EH (cell line): Measurements from ENCODE around the gene AP3B1.
"Not testable (repeated sequence)": the region's sequence is repeated elsewhere in the genome, so short reads cannot be mapped to it uniquely, and the experiment has no call there.

Experiments
- DNase-seq: peaks from one replicate; pipeline ENCODE4 v3.0.0-alpha.2; 2015; ENCODE audit warnings: low read depth

The AP3B1 gene

GRCh38 chr5:78064941-78065472, 229.5 kb downstream of the AP3B1 start:
- no peak for DNase-seq

DNA sequence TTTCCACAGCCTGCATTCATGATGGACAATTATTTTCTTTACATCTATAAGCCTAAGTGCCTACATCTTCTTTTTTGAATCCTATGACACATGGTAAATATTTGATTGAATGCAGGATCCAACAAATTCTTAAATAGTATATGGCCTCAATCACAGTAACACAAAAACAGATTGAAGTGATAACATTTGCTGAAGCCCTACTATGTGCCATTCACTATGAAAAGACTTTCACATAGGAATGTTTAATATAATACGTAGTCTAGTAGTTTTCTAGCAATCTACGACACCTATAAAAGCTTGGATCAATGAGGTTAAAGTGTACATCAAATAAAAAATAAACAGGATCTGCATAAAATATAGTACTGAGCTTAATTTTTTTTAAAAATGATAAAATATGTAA, 231.0 kb downstream of the AP3B1 start:
- no peak for DNase-seq

DNA sequence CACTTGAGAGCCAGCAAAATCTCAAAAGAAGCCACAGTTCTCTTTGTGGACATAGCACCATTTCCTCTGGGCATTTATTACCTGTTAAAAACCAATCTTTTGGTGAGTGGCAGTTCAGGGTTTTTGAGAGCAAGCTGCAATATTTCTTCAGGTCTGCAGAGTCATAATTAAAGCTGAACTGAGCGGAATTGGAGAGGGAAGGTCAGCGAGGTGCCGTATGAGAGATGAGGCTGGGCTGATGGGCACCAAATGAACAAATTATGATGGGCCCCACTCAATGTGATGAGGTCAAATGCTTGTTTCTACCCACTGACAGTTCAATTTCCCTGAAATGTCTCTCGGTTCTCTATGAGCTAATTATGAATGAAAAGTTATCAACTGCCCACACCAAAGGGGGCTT, 231.9 kb downstream of the AP3B1 start:
- no peak for DNase-seq

GRCh38 chr5:78060421-78060820, 234.1 kb downstream of the AP3B1 start:
- peak; percentile 49 for DNase-seq

DNA sequence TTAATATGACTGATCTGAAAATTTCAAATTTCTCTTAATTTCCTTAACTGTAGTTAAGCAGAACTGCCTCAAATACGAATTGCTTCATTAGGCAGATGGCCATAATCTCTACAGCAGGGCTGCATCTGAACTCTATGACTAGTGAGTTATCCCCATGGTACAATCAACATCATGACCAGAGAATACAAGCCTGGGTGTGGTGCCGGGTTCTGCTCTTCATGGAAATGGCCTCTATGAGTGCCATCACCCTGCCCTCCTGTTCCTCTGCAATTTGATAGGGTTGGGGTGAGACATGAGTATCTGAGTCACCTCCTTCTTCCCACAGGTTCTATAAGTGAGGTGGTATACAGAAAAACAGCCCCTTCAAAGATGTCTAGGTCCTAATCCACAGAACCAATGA, 235.9 kb downstream of the AP3B1 start:
- no peak for DNase-seq

- peak; percentile 9 for DNase-seq
Measured at GRCh38 chr5:78056901-78057514, 237.5 kb downstream of the AP3B1 start.

DNA sequence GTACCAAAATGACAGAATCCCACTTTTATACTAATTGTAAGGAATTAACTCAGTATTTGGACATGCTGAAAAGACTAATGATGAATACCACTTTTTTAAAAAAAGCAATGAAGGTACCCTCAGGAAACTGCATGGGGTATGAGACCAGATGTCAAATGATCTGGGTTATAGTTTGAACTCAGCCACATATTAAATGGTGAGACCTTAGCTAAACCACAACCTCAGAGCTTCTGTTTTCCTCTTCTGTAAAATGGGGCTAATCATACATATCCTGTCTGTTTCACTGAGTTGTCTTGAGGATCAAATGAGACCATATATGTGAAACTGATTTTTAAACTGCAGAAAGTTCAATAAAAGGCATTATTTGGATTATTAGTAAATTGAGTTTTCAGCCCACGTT, 238.4 kb downstream of the AP3B1 start:
- DNase-seq, result no peak

GRCh38 chr5:78050888-78051287, 243.6 kb downstream of the AP3B1 start:
- DNase-seq, result peak; percentile 70

GRCh38 chr5:78046823-78047222, 247.7 kb downstream of the AP3B1 start:
- DNase-seq, result not testable (repeated sequence)

- no peak for DNase-seq
Measured at GRCh38 chr5:78046006-78046405, 248.5 kb downstream of the AP3B1 start.

DNA sequence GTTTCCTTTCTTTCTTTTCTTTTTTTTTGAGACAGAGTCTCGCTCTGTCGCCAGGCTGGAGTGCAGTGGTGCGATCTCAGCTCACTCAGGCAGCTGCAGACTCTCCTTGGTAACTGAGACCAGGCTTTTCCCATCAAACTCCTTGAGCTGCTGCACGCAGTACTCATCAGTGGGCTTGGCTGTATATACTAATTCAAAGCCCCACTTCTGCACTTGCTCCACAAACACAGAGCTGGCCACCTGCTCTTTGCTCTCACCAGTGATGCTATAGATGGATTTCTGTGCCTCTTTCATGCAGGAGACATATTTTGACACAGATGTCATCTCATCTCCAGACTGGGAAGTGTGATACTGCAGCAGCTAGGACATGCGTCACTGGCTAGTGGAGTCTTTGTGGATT, 252.7 kb downstream of the AP3B1 start:
- DNase-seq, result no peak

- peak; percentile 3 for DNase-seq
Measured at GRCh38 chr5:78025540-78025939, 269.0 kb downstream of the AP3B1 start.

DNA sequence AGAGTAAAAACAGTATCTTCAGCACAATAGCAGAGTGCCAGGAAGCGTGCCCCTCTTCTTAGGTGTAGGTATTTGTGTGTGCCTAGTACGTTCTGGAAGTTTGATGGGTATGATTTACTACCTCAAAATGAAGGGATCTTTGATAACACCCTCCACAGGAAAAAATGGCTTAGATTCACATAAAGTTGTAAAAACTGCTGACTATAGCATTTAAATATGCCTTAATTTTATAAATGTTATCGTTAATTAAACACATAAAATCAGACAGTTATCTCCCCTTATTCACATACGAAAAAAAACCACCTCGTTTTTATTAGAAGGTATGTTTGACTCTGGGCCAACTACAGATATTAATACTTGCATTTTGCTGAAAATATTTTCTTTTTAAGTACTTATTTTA, 274.8 kb downstream of the AP3B1 start:
- no peak for DNase-seq

- no peak for DNase-seq
Measured at GRCh38 chr5:78016863-78017529, 277.5 kb downstream of the AP3B1 start.

GRCh38 chr5:78009937-78010527, 284.5 kb downstream of the AP3B1 start:
- peak; percentile 94 for DNase-seq

- DNase-seq, result peak; percentile 55
Measured at GRCh38 chr5:78008356-78008967, 286.0 kb downstream of the AP3B1 start.

DNA sequence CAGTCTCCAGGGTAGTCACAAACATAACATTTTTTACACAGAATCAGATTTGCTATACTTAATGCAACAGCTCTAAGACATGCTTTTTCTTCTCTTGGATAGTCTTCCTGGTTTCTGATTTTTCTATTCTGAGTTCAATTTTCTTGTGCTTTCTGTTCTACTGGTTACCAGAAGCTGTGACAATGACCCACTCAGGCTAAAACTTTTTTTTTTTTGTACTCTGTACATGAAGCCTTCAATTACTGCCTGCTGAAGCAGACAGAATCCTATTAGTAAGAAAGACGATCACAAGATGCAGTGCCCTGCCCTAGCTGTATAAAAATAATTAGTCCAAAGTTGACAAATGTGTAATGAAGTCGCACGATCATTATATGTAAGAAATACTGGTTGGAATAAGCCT, 287.3 kb downstream of the AP3B1 start:
- no peak for DNase-seq

- no peak for DNase-seq
Measured at GRCh38 chr5:78006449-78006848, 288.0 kb downstream of the AP3B1 start.

DNA sequence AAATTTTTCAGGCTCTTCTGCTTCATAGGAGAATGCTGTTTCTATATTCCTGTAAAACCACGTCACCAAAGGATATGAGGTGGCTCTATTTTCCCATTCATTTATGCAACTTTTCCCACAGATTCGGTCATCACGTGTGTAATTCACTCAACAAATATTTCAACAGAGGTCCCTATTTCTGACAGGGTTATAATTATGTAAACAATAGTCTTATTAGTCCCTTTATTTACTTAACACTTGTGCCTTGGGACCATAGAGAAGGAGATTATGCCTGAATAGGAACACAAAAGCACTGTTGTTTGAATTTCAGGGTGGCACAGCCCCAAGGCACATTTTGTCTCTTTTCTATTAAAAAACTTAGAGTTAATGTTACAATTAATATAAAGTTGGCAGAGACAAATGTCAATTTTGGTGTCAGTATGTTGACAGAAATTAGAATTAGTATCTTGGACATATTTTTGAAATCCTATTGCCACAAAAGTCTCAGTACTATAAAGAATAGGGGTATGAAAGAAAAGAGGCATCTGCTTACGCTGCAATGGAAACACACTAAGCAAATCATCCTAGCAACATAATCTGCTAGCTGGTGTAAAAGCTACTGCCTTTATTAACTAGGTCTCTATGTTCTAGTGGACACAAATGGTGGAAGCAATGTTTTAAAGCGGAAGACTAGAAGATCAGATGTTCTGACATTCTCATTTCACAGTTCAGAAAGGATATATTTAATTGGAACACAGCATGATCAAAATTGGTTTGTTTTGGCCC, 289.3 kb downstream of the AP3B1 start:
- DNase-seq, result peak; percentile 65

DNA sequence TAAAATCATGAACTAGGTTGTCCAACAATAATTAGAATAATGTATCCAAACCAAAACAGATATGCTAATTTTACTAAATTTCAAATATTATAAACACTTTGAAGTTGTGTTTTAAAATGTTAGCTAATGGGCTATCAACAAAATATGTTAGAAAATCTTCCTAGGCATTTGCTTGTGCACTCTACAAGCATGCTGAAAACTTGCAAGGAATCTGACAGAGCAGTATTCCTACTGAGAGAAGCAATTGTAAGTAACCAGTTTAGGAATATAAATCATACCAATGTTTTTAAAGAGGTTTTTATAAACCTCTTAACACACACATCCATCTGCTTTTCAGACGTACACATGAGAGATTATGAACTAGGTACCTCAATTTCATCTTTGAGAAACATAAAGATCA, 289.9 kb downstream of the AP3B1 start:
- DNase-seq, result peak; percentile 13

GRCh38 chr5:78003919-78004318, 290.6 kb downstream of the AP3B1 start:
- no peak for DNase-seq

GRCh38 chr5:78003450-78003849, 291.0 kb downstream of the AP3B1 start:
- no peak for DNase-seq
